Activated T-cell treated with anti-CD3 and anti-CD28 coated beads, Interleukin-2, amount 50 U/mL, for 1 hour (primary cell): ENCODE data around the gene ARFIP2.

Source experiments
- DNase-seq: peaks from one replicate; pipeline ENCODE4 v3.0.0-alpha.2; 2020

The ARFIP2 gene

DNA sequence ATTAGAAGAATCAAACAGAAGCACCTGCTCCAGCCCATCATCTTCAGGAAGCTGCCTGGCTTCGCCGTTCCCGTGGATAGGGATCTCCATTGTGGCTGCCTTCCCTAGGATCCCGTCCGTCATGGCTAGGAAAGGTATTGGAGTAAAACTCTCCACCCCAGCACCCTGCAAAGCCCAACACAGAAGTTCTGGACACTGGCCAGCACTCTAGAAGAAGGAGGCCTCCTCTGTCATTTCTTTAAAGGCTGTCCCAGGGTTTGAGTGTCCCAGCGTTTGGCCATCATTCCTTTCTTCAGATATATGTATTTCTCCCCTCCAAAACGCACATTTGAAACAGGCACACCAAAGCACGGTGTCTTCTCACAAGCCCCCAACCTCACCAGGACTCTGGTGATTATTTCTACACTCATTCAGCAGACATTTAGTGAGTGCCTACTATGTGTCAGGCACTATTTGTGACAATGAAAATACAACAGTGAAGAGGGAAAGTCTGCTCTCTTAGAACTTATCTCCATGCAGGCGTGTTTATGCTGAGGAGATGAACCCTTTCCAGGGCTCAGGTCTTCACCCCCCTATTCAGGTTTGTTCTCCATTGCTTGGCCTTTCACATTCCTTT, 724 bp downstream of the ARFIP2 start:
- no peak for DNase-seq

DNA sequence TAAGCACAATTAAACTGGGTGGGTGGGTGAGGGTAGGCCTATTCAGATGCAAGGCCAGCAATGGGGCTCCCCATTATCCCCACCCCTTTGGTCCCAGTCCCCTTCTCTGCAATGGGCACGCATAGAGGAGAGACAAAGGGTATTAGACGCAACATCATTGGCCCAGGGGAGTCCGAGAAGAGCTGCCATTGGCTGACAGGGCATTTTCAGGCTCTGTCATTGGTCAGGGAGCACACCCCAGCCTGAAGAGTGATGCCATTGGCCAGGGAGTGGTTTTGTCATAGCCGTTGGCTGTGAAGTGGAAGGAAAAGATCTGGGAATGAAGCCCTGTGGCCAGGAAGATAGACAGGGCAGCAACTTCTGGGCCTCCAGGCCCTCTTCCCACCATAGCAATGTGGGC, 4.6 kb downstream of the ARFIP2 start:
- DNase-seq = no peak

DNA sequence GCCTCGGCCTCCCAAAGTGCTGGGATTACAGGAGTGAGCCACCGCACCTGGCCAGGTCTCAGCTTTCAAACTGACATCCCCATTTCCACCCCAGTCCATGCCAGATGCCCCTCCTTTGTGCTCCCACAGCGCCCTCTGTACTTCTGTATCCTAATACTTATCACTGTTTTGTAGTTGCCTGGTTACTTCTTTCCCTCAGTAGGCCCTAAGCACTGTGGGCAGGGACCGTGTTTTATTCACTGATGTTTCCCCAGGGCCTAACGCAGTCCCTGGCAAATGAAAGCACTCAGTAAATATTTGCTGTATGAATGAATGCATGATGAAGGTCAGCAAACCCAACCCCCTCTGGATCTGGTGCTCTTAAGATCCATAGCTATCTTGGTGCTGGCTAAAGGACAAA, 5.2 kb downstream of the ARFIP2 start:
- no peak for DNase-seq

DNA sequence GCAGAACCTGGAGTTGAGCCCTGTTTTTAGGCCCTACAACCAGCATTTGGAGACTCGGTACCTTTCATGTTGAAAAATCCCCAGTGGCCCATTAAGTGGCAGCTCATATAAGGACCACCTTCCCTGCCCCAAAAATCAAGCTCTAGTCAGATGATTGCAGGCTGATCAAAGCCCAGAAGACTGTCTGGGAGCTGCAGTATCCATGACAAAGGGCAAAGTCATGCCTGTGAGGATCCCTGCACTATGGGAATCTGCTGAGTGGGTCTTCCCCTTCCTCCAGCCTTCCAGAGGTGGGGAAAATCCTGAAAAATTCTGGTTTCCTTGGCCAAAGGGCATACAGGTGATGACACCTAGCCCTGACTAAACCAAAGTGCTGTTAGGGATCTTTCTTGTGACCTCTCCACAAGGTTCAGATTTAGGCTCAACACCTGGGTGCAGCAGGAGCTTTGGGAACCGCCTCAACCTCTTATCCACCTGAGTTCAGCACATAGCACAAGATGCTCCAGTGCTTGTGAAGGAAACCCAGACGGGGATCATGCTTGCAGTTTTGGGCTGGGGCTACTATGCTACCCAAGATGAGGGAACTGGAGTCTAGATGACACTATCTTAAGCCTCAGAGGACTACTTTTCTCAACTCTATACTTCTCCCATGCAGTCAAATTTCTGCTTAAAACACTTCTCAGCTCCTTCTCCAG, 6.2 kb downstream of the ARFIP2 start:
- DNase-seq = no peak

DNA sequence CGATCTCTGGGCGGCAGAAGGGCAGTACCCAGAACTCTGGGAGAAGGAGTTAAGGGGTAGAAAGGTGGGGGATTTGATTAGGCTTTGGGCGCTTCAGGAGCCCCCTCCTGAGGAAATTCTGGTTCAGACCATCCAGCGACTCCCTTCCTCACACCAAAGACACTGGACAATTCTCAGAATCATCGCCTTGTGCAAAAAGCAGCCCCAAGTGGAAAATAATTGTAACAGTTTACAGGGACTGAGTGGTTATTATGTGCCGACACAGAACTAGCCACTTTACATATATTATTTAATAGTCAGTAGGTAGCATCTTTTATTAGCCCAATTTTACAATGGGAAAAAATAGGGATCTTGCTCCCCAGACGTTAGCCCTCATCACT, 6.7 kb downstream of the ARFIP2 start:
- DNase-seq = no peak

DNA sequence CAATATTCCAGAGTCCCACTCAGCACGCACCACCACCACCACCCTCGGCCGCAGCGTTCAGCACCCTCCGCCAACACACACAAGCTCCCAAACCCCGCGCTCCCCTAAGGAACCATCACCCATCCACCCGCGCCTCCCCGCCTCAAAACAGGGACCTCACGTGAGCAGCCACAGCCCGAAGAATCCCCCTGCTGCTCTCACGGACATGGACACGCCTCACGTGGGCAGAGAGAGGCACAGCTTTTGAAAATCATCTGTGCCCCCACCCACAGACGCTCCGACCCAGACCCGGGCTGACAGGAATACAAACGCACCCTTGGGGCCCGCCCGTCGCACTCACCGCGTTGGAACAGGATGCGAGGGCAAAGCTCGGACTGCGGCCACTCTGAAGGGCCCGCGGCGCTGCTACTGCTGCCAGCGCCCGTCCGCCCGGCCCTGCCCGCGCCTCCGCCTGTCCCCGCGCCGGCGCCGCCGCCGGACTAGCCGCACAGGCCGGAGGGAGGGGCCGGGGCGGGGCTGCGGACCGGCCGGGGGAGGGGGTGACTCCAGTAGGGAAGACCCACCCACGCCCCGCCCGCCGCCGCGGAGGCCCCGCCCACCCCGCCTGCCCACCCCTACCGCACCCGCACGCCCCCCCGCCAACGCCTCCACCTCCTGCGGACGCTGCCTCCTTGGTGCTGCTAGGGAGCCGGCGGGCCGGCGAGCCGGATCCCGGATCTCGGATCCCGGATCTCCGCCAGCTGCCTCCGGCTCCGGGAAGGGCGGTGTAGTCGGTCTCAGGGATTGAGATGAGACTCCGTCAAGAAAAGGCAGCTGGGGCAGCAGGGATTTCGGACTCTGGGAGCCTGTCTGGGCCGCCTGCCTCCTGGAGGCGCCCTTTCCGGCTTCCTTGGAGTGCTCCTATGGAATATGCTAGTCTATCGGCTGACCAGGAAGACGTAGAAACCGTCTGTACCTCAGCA, 7.4 kb downstream of the ARFIP2 start, which contains the start of gene TRIM3:
Gene TRIM3 (minus strand): TSS at position 491 of the 962 bp plus-strand sequence. CDS start 8,246 bp downstream, outside the sequence.
- peak; percentile 76 for DNase-seq

DNA sequence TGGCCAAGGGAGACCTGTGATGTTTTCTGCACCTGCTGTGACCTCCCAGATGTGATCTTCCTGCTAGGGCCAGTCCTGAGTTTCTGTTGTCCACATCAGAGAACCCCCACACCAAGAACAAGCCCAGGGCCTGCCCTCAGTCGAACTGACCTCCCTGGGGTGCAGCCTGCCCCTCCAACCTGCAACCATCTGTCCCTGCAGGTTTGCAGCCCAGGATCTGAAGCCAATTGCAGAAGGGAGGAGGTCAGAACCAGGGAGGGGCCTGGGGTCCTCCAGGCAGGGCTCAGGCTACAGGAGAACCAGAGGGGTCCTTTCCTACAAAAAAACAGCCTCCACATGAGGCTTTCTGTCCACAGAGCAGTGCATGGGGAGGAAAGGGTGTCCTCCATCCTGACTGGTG, 8.2 kb downstream of the ARFIP2 start:
- no peak for DNase-seq

DNA sequence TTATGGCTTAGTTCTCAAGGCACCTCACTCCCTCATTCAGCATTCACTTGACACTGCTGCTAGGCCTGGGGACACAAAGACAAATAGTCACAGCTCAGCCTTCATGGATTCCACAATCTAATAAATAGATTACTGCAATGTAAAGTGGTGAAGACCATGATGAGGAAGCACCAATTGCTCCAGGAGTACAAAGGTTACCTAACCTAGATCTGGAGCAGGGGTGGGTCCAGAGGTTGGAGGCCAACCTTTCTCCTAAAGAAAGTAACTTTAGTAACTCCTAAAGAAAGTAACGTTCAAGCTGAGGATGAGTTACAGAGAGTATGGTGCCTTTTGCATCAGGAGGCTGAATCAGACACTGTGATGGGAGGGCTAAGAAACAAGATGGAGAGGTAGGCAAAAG, 11.5 kb downstream of the ARFIP2 start:
- no peak for DNase-seq

DNA sequence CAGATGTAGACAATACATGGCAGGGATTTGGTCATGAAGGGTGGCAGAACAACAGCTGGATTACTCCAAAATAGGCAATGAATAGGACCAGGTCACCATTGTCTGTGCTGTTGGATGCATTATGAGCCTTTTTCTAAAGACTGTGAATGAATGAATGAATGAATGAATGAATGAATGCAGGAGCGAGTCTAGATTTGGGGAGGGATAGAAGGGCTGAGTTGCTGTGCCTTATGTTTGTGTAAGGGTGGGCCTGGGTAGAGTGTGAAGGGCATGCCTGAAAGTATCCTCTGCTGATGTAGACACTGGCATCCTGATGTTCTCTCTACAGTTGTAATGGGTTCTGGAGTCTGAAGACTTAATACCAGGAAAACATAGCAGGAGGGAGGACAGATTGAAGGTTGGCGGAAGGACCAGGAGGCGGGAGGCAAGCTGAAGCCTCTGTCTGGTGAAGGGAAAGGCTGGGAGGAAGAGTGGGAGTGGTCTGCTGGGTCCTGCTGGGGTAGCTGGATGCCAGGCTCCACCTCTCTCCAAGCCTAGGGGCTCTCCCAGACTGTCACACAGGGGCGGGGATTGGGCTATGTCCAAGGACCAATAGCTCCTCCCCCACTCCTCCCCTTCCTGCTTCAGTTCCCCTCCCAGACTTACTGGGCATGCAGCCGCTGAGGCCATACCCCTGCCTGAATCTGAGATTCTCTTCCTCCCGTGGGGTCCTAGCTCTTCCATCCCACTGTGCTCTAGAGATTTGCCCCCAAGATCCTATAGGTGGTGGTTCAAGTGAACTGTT, 12.2 kb downstream of the ARFIP2 start:
- DNase-seq = no peak

DNA sequence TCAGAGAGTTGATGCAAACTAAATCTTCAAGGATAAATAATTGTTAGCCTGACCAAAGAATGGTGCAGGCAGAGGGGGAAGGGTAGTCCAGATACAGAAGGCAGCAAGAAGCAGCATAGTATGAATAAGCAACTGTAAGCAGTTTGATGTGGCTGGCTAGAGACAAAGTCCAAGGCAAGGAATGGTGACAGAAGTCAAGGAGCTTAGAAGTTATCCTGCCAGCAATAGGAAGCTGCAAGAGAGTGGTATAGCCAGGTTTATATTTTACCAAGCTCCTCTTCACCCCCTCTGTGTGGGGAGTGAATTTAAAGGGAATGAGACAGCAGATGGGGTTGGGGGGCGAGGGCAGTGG, 22.1 kb downstream of the ARFIP2 start:
- DNase-seq = no peak

DNA sequence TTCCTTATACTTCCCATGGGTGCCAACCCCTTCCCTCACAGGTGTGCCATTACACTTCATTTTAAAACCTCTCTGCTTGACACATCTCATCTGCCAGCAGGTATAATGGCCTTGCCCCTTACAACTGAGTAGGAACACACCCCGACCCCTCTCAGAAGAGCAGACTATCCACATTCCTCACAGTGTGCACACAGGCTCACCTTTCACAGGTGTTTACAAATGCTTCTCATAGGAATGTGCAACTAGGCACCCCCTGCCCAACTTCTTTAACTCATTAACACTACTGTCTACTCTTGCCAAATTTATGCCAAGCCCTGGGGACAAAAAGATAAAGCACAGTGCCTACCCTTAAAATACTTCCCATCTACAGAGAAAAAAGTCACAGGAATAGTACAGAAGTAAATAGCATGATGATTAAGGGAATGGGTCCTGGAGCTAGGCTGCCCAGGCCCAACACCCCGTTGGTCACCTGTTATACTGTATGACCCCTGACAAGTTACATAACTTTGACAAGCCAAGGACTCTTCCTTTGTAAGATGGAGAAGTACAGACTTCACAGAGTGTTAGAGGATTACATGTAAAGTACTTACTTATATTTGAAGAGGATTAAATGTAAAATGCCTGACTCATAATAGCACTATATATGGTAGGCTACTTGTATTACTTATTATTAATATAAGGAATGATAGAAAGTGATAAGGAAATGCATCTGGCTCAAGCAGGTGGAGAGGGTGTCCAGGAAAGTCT, 22.6 kb downstream of the ARFIP2 start:
- no peak for DNase-seq

DNA sequence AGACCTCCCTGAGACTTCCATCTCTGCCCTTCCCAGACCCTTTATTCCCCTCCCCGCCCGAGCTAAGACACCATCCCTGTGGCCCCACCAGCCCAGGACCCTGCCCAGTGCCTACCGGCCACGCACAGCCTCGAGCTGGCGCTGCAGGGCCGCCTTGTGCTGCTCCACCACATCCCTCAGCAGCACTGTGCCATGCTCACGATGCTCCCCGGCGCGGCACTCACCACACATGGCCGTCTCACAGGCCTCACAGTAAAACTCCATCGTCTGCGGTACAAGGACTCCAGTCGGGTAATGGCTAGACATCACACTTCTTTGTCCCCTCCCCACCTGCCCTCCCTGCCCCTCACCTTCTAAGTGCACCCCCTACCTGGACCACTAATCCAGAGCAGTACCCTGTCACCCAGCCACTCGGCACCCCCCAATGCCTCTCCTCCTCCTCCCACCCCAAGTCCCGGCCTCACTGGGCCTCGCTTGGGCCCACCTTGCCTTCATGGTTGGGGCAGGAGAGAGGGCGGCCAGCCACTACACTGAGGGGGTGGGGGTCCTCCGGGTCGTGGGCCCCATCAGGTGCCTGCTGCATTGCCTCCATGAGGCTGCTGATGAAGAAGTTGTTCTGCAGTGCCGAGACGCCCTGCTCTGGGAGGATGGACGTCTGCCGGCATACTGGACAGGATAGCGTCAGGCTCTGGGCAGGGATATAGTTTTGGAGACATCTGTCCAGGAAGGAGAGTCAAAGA, 23.4 kb downstream of the ARFIP2 start:
- DNase-seq = no peak

DNA sequence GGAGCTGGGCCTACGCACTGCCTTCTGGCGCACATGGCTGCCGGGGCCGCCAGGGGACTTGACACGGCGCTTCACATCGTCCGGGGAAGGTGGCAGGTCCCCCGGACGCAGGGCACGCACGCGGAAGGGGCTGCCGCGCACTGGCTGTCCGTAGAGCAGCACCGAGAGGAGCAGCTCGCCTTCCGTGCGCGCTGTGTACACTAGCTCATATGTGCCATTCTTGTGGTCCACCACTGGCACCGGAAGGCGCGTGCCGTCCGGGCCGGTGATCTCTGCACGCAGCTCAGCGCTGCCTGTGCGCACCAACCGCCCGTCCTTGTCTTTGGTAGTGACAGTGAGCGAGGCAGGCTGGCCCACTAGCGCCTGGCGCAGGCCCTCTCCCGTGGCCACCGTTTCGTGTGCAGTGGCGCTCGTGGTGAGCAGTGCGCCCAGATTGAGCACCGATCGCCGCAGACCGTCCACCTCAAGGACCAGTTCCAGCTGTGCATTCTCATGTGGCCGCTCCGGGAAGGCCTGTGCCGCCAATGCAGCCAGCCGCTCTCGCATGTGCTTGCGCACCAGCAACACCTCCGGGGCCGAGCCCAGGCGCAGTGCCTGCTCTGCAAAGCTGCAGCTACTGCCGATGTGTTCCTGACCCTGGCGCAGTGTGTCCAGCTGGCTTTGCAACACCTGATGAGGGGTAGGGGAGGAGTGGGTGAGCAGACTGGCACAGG, 24.6 kb downstream of the ARFIP2 start:
- DNase-seq = no peak

DNA sequence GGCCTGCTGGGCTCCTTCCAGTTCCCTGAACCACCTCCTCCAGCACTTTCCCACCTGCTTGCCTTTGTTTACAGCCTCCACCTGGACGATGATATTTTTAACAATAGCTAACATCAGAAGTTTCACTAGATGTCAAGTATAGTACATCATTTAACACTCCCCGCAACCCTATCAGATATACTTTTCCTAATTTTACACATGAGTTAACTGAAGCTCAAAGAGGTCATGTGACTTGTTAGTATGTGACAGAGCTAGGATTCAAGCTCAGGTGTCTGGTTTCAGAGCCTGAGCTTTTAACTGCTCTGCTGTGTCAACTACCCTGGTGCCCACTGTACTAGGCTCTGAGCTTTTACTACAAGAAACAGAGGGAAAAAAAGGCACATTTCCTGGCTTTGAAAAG, 26.1 kb downstream of the ARFIP2 start:
- DNase-seq = no peak

DNA sequence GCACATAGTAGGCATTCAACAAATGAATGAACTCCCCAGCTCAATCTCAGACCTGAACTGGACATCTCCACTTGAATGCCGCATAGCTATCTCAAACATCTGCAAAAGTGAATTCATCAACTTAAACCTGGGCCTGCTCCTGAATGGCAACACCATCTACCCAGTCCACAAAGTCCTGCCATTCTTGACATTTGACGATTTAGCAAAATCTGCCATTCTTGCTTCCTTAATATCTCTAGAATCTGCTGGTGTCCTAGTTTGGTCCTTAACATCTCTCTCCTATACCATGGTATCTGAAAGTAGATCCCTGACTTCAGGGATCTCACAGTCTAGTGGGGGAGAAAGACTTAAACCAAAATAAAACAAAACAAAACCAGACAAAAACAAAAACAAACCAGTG, 28.0 kb downstream of the ARFIP2 start:
- DNase-seq = no peak

DNA sequence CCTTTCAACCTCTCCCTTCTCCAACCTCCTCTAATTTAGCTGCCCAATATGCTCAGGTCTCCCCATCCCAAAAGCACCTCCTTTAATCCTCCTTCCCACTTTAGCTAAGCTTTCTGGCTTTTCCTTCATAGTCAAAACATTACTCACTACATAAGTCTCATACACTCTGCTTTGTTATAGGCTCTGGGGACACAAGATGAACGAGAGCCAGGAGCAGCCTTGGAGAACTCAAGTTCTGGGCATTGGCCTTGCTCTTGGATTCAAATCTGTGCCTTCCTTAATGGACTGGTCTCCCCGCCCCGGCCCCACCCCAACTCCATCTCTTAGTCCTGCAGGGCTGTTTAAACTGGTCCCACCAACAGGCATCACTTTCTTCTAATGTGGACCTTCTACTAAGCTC, 28.9 kb downstream of the ARFIP2 start:
- DNase-seq = no peak

DNA sequence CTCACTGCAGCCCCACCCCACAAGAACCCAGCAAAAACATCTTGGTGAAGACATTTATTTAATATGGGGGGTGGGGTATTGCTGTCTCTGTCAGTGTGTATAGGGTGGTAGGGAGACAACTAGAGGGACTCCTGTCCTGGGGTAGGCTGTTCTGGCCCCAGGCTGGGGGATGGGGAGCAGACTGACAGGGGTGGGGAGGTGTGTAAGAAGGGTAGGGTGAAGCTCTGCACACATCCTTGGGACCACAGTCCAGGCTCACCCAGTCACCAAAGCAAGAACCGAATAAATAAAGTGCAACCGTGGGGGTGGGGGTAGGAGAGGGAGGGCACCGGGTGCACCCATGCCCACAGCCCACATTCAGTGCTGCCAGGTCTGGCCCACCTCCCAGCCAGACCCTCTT, 32.6 kb downstream of the ARFIP2 start:
- DNase-seq = no peak

DNA sequence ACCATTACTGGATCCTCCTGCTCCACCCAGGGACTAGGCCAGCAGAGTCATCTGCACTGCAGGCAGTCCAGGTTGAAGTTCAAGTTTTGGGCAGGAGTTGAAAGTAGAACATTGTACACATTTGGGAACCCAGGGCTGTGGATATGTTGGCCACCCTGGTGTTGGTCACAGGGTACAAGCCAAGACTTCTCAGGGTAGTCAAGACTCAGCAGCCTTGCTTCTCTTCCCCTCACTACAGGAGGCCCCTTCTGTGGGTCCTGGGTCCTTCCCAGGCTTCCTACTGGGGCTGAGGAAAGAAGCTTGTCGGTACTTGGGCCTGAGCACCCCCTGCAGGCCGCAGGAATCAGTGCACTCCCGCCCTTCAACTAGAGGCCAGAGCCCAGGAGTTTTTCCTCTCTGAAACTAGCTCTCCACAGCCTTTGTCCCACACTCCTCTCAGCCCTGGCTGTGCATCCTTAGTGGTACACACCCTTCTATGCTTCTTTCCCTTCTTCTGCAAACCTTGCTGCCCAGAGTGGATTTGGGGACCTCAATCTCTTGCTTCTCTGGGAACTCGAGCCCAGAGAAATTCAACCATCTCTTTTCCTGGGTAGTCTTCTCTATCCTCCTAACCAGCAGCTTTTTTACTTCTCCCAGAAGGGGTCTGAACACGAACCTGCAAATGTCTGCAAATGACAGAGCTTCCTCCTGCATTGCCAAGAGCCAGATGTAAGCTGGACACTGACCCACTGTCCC, 37.7 kb downstream of the ARFIP2 start:
- peak; percentile 66 for DNase-seq

DNA sequence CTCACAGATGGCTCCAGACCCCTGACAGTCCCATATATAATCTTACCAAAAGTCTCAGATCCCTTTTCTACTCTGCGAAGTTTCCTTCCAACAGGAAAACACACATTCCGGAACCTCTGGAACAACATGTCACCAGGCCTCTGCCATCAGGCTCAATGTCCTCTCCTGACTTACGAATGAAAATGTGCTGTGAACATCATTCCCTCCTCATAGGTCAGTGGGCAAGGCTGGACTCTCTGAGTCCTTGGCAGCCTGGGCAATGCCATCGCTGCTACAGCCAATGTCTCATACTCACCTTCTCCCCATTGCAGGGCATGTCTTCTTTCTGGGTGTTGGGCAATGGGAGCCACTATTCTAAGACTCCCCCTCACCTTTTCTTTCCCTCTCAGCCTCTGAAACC, 38.7 kb downstream of the ARFIP2 start:
- DNase-seq = no peak

DNA sequence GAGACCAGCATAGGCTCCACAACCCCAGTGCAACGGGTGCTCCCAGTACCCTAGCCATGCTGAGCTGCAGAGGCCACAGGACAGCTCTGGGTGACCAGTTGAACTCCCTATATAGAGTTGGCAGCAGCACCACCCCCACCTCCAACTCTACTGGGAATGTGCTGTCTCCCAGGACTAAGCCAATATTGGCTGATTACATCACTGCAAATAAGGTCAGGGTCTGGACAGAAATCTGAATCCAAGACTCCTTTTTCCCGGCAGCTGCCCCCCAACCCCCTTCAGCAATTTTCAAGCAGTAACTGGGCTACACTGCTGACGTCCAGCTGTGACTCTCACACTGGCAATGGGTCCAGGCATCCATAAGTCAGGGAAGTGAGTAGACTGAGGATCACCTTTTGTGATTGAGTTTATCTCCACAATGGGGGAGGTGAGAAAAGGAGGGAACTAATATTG, 40.2 kb downstream of the ARFIP2 start, which contains the start of gene HPX:
Gene HPX (minus strand): TSS at position 82 of the 453 bp plus-strand sequence. CDS start 24 bp downstream, at position 58.
- no peak for DNase-seq
